SK-N-MC (cell line): Measurements from ENCODE around the gene DHX34.

Source experiments
- EZH2 ChIP-seq: fragments of 200-600 bp; sonication (generic); IDR thresholded peaks from one replicate; pipeline ENCODE4 v1.6.1; 2017; ENCODE audit warnings: antibody characterized with exemption
- FOXP2 ChIP-seq: optimal IDR thresholded peaks from 2 replicates; pipeline ENCODE3; 2011; ENCODE audit warnings: mild to moderate bottlenecking, moderate library complexity; ENCODE audit not compliant: insufficient read depth; ENCODE audit errors: extremely low read length, control extremely low read depth
- POLR2AphosphoS5 ChIP-seq: IDR thresholded peaks from 2 replicates; pipeline ENCODE4 v1.6.1; 2012; ENCODE audit warnings: mild to moderate bottlenecking, low read depth, low read length, borderline replicate concordance

- TF ChIP-seq POLR2AphosphoS5 (no peak), EZH2 (no peak), FOXP2 (no peak)
Observed at GRCh38 chr19:47407417-47407774, 58.3 kb downstream of the DHX34 start.
